ENCODE measurements around the gene COBL. TPM values are rescaled to one million over a fixed set of nuclear protein-coding genes. Genes with fewer than 3 reads are reported as not detected.

COBL gene
- total and polyA plus RNA-seq, 10 of the 15 experiments (the other 5 are each of a cell fraction or from before 2014, with no cell fraction given), result 0.21 TPM; not detected in 9

DNA sequence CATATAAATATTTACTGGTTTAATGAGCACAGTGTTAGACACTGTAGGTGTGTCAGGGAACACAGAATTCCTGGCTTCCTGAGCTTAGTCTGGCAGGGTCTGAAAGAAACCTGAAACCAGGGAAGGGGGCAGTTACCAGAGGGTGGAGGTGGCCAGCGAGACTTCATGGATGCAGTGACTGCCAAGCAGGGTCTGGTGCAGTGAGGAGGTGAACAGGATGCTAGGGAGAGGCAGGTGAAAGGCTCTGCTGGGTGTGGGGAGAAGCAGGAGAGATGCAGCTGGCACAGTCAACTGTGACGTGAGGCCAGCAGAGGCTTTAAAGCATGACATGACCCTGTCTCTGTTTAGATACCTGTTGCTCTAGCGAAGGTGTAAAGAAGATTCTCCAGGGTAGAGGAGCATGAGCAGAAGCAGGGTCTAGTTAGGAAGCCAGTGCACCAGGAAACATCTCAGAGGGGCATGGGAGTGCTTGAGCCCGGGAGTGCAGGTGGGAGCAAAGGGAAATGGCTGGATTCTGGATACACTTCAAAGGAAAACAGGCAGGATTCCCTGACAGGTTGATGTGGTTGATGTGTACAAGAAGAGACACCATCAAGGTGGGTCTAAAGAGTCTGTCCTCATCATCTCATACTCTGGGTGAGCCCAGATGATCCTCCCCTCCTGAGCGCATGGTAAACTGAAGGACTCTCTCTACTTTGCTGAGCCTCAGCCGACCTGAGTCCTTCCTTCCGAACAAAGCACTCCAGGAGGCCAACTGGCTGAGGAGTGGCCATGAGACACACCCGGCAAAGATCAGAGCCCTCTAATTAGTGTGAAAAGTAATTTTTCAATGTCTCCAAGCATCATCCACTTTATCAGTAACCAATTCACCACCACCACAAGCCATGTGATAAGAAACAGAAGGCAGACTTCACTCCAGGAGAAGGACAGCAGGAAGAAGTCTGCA is 186.8 kb downstream of the COBL start:
- no peaks in the 10 kb centered on the region; a peak in 1 of 4 replicates for H3K27me3 ChIP-seq (replicated peaks in 1 of 2; ENCODE audit: control insufficient read depth in 2 of 2, insufficient read depth in 2 of 2, low read length in 1 of 2)
- no TSS peak for BruUV-seq (replicated peaks)
- no peak overlapping the region for H2AFZ ChIP-seq (ENCODE audit: control insufficient read depth, low read depth, low read length)
- H3K79me2 ChIP-seq (ENCODE audit: control insufficient read depth, insufficient read depth, low read length), result no peaks in the 10 kb centered on the region
- ATAC-seq, result no peak
- in situ Hi-C loops (cut with MboI) (no loop called here), intact Hi-C loops (cut with micrococcal nuclease; ENCODE audit: unreplicated experiment) (no loop called here)
- RAD21 ChIA-PET (ENCODE audit: unreplicated experiment), result no interaction called here
- DNase-seq (ENCODE audit: low read depth, low spot score), result no peak
- H4K20me1 ChIP-seq (ENCODE audit: control insufficient read depth, insufficient read depth), result no peaks in the 10 kb centered on the region
- no peak for FAIRE-seq
- POLR2A ChIA-PET, result no interaction called here
- H3K9me3 ChIP-seq (replicated peaks; ENCODE audit: control insufficient read depth, insufficient read depth, low read length), result no peaks in the 10 kb centered on the region
- 38% methylated on average over 8 of the region's 8 CpGs for WGBS (ENCODE audit: insufficient coverage, insufficient replicate concordance, low lambda C conversion rate, missing lambda C conversion rate)
- no peak overlapping the region for H3K9ac ChIP-seq (ENCODE audit: control insufficient read depth, insufficient read depth, low read length)
- CTCF ChIA-PET, result no interaction called here
- TF ChIP-seq HDAC6 (IDR thresholded peaks at IDR 0.05; ENCODE audit: unreplicated experiment) (no peak), ZNF24 (IDR thresholded peaks at IDR 0.05) (no peak), POU2F2 (IDR thresholded peaks at IDR 0.05; ENCODE audit: borderline replicate concordance, low read depth, low read length) (no peak), BACH1 (IDR thresholded peaks at IDR 0.05; ENCODE audit: borderline replicate concordance) (no peak), MEF2B (IDR thresholded peaks at IDR 0.05; ENCODE audit: partially characterized antibody, poor library complexity, severe bottlenecking) (no peak), CHD2 (IDR thresholded peaks at IDR 0.05; ENCODE audit: borderline replicate concordance, low read depth, low read length) (no peak), NFIC (IDR thresholded peaks at IDR 0.05; ENCODE audit: low read depth, low read length) (no peak), POLR2AphosphoS5 (IDR thresholded peaks at IDR 0.05; ENCODE audit: low read length) (no peak), LARP7 (IDR thresholded peaks at IDR 0.05) (no peak), WRNIP1 (IDR thresholded peaks at IDR 0.05; ENCODE audit: borderline replicate concordance, low read depth, low read length) (no peak)
- TF ChIP-seq, protein P1, sequence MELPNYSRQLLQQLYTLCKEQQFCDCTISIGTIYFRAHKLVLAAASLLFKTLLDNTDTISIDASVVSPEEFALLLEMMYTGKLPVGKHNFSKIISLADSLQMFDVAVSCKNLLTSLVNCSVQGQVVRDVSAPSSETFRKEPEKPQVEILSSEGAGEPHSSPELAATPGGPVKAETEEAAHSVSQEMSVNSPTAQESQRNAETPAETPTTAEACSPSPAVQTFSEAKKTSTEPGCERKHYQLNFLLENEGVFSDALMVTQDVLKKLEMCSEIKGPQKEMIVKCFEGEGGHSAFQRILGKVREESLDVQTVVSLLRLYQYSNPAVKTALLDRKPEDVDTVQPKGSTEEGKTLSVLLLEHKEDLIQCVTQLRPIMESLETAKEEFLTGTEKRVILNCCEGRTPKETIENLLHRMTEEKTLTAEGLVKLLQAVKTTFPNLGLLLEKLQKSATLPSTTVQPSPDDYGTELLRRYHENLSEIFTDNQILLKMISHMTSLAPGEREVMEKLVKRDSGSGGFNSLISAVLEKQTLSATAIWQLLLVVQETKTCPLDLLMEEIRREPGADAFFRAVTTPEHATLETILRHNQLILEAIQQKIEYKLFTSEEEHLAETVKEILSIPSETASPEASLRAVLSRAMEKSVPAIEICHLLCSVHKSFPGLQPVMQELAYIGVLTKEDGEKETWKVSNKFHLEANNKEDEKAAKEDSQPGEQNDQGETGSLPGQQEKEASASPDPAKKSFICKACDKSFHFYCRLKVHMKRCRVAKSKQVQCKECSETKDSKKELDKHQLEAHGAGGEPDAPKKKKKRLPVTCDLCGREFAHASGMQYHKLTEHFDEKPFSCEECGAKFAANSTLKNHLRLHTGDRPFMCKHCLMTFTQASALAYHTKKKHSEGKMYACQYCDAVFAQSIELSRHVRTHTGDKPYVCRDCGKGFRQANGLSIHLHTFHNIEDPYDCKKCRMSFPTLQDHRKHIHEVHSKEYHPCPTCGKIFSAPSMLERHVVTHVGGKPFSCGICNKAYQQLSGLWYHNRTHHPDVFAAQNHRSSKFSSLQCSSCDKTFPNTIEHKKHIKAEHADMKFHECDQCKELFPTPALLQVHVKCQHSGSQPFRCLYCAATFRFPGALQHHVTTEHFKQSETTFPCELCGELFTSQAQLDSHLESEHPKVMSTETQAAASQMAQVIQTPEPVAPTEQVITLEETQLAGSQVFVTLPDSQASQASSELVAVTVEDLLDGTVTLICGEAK (IDR thresholded peaks at IDR 0.05; ENCODE audit: borderline replicate concordance), result no peak
- no peak overlapping the region for H3K4me2 ChIP-seq (ENCODE audit: control insufficient read depth, insufficient read depth)
- H3K4me1 ChIP-seq (ENCODE audit: control insufficient read depth, insufficient read depth, low read length), result no peaks in the 10 kb centered on the region
- SMC1A ChIA-PET (ENCODE audit: uncharacterized antibody, unreplicated experiment), result no interaction called here
- no peak overlapping the region for H3K4me3 ChIP-seq
- no peaks in the 10 kb centered on the region for H3K36me3 ChIP-seq (ENCODE audit: control insufficient read depth in 2 of 2, insufficient read depth in 2 of 2, low read length in 1 of 2)
- no peak overlapping the region for H3K27ac ChIP-seq (ENCODE audit: control insufficient read depth, insufficient read depth)

All from GM12878 (cell line).